ENCODE data around the gene RXRA. TPM values are rescaled to one million over a fixed set of nuclear protein-coding genes. Genes with fewer than 3 reads are reported as not detected.

Gene RXRA
- polyA plus RNA-seq, 3 donors = 15.8 to 91.0 (median 23.2) TPM

DNA sequence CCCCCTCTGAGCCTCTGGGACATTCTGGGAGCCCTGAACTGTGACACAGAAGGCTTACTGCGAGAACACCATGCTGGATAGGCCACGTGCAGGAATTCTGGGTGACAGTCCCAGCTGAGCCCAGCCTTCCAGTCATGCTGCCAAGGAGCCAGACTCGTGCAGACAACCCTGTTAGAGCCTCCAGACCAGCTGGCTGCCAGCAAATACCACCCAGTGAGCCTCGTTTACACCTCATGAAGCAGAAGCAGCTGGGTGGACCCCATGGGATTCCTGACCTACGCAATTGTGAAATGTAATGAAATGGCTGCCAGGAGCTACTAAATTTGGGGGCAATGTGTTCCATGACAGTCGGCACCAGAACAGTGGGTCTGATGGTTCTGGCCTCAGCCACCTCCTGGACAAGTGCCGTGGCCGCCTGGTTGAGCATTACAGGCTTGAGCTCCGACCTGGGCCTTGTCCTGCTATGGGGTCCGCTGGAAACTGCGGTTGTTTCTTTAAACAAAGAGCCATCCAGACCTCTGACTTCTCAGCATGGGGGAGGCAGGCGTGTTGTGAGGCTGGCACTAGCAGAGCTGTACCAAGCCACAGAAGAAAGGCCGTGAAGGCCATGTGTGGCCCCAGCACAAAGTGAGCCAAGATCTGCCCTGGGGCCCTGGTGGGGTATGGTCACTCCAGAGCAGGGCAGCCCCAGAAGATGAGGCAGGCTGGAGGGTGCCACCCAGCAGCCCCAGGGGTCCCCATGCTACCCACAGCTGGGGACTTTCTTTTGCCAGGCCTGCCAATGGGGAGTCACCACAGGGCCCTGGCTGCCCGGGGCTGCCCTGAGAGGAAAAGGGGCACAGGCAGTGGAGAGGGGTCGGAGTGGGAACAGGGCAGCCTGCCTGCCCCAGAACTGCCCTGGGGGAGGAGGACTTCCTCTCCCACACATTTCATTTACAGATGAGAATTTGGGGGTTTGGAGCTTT, 19.3 kb upstream of the RXRA start:
- peaks cover 3 to 11% (median 9%) of the 10 kb centered on the region in 3 donors for H3K27me3 Mint-ChIP-seq (ENCODE audit: low read depth in 3 of 3)

More for the DNA sequence above, 19.3 kb upstream of the RXRA start:
- Mint-ChIP-seq H3K4me3 (no peak overlapping the region), H3K36me3 (no peaks in the 10 kb centered on the region), H3K9me3 (peaks cover 0 to 4% (median 0%) of the 10 kb centered on the region in 7 donors), H3K4me1 (no peaks in the 10 kb centered on the region), H3K27ac (no peak overlapping the region)
- Histone ChIP-seq H4K20me1 (ENCODE audit: insufficient read depth, low read length) (no peaks in the 10 kb centered on the region), H3K79me2 (ENCODE audit: insufficient read depth, low read length) (no peaks in the 10 kb centered on the region), H2AFZ (ENCODE audit: insufficient read depth, low read depth, low read length, poor library complexity, severe bottlenecking) (no peak overlapping the region), H3K4me3 (replicated peaks in 1 of 3; ENCODE audit: low read depth in 2 of 3, low read length in 3 of 3) (no peak overlapping the region), H3K27me3 (ENCODE audit: control insufficient read depth in 2 of 2, insufficient read depth in 2 of 2, low read length in 2 of 2) (no peaks in the 10 kb centered on the region), H3K4me1 (ENCODE audit: control insufficient read depth in 1 of 2, insufficient read depth in 2 of 2, low read length in 2 of 2) (no peaks in the 10 kb centered on the region), H3K36me3 (replicated peaks in 1 of 2; ENCODE audit: control insufficient read depth in 1 of 2, insufficient read depth in 2 of 2, low read length in 2 of 2) (no peaks in the 10 kb centered on the region), H3K4me2 (replicated peaks; ENCODE audit: extremely low read depth, low read length, poor library complexity, severe bottlenecking) (no peak overlapping the region), H3K27ac (ENCODE audit: low read depth in 1 of 2, low read length in 2 of 2) (no peak overlapping the region), H3K9ac (ENCODE audit: insufficient read depth, low read length, poor library complexity, severe bottlenecking) (no peak overlapping the region), H3K9me3 (replicated peaks in 1 of 2; ENCODE audit: control insufficient read depth in 1 of 2, insufficient read depth in 1 of 2, low read length in 2 of 2) (no peaks in the 10 kb centered on the region)
- intact Hi-C loops (cut with micrococcal nuclease) = loop anchor here in 1 of 2 donors (10.0 kb wide), 1 partner anchor 112 kb away; no protein-coding TSS in a partner anchor
- TF ChIP-seq, protein P1, sequence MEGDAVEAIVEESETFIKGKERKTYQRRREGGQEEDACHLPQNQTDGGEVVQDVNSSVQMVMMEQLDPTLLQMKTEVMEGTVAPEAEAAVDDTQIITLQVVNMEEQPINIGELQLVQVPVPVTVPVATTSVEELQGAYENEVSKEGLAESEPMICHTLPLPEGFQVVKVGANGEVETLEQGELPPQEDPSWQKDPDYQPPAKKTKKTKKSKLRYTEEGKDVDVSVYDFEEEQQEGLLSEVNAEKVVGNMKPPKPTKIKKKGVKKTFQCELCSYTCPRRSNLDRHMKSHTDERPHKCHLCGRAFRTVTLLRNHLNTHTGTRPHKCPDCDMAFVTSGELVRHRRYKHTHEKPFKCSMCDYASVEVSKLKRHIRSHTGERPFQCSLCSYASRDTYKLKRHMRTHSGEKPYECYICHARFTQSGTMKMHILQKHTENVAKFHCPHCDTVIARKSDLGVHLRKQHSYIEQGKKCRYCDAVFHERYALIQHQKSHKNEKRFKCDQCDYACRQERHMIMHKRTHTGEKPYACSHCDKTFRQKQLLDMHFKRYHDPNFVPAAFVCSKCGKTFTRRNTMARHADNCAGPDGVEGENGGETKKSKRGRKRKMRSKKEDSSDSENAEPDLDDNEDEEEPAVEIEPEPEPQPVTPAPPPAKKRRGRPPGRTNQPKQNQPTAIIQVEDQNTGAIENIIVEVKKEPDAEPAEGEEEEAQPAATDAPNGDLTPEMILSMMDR (IDR thresholded peaks at IDR 0.05) = no peak
- WGBS (ENCODE audit: insufficient coverage) = 93% methylated on average over 13 of the region's 15 CpGs
- DNase-seq = no peak
